B cell (primary cell): ENCODE results near the gene MCM6.

Experiments used
- EZH2 ChIP-seq: IDR thresholded peaks from 2 replicates; pipeline ENCODE4 v1.6.1; 2012; ENCODE audit warnings: borderline replicate concordance, low read depth, mild to moderate bottlenecking, moderate library complexity, low read length; ENCODE audit not compliant: insufficient read depth, poor library complexity, severe bottlenecking
- TF ChIP-seq, protein P1 (sequence below): fragments of 200-600 bp; IDR thresholded peaks from one replicate; pipeline ENCODE4 v1.8.0; 2022; ENCODE audit warnings: antibody characterized with exemption, mild to moderate bottlenecking

DNA sequence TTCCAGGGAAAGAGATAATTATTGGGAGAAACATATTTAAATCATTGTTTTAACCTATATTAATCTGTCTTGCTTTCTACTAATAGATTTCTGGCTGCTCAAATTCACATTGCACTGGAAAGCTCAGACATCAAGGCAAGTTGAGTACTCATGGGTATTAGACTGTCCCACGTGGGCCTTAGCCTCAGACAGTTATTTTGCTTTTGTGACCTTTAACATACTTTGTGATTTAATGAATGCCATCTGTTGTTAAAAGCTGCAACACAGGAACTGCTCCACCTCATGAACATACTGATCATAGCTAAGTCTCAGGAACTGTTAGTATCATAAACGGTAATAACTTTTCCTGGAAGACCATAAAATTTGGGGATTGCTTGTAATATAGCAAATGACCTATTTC lies 36.5 kb downstream of the MCM6 start:
- TF ChIP-seq, protein P1, sequence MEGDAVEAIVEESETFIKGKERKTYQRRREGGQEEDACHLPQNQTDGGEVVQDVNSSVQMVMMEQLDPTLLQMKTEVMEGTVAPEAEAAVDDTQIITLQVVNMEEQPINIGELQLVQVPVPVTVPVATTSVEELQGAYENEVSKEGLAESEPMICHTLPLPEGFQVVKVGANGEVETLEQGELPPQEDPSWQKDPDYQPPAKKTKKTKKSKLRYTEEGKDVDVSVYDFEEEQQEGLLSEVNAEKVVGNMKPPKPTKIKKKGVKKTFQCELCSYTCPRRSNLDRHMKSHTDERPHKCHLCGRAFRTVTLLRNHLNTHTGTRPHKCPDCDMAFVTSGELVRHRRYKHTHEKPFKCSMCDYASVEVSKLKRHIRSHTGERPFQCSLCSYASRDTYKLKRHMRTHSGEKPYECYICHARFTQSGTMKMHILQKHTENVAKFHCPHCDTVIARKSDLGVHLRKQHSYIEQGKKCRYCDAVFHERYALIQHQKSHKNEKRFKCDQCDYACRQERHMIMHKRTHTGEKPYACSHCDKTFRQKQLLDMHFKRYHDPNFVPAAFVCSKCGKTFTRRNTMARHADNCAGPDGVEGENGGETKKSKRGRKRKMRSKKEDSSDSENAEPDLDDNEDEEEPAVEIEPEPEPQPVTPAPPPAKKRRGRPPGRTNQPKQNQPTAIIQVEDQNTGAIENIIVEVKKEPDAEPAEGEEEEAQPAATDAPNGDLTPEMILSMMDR = no peak
- TF ChIP-seq EZH2 = no peak
